ENCODE results near the gene RAD51B.

DNA sequence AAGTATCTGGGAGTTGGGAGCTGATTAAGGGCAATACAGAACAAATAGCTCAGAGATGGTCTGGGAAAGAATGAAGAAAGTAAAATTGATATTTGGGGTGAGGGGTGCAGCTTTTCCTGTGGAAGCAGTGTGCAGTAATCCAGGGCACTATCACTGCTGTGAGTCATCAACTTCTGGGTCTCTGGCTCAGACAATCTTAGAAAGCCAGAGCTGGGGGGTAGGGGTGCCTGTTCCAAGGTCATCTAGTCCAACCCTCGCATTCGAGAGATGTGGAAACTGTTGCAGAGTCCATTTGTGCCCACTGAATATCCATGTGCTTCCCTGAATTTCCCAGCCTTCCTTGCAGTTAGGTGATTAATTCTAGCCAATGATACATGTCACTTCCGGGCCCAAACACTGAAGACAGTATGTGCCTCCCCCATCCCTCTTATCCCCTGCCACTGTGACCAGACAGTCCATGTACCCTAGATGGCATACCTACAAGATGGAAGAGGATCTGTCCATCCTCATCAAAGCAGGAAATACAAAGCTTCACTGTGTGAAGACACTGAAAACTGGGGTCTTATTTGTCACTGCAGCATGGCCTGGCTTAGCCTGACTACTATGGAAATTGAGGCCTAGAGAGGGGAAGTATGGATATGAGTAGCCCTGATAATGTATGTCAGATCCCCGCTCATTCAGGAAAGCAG lies 921.4 kb downstream of the RAD51B start:
- TF ChIP-seq, protein P1, sequence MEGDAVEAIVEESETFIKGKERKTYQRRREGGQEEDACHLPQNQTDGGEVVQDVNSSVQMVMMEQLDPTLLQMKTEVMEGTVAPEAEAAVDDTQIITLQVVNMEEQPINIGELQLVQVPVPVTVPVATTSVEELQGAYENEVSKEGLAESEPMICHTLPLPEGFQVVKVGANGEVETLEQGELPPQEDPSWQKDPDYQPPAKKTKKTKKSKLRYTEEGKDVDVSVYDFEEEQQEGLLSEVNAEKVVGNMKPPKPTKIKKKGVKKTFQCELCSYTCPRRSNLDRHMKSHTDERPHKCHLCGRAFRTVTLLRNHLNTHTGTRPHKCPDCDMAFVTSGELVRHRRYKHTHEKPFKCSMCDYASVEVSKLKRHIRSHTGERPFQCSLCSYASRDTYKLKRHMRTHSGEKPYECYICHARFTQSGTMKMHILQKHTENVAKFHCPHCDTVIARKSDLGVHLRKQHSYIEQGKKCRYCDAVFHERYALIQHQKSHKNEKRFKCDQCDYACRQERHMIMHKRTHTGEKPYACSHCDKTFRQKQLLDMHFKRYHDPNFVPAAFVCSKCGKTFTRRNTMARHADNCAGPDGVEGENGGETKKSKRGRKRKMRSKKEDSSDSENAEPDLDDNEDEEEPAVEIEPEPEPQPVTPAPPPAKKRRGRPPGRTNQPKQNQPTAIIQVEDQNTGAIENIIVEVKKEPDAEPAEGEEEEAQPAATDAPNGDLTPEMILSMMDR (IDR thresholded peaks at IDR 0.05; ENCODE audit: low read length), result no peak
- no peak for TF ChIP-seq EZH2 (optimal IDR thresholded peaks at IDR 0.05; ENCODE audit: low read depth, low read length)
